Choroid plexus epithelial cell (primary cell): Measurements from ENCODE around the gene ATP6V1F.

Experiments
- DNase-seq: peaks from one replicate; pipeline ENCODE4 v3.0.0-alpha.2; 2010; ENCODE audit warnings: low read depth
- H3K4me3 ChIP-seq: 2 replicates; pipeline ENCODE4 v1.5.1; 2011; ENCODE audit warnings: low read depth, mild to moderate bottlenecking, control low read depth, low read length, moderate library complexity
- TF ChIP-seq, protein P1 (sequence below): conservative IDR thresholded peaks from 2 replicates; pipeline ENCODE4 v1.5.1; 2011; ENCODE audit warnings: low read depth, mild to moderate bottlenecking, control low read depth, inconsistent platforms, low read length, moderate library complexity

Gene ATP6V1F

DNA sequence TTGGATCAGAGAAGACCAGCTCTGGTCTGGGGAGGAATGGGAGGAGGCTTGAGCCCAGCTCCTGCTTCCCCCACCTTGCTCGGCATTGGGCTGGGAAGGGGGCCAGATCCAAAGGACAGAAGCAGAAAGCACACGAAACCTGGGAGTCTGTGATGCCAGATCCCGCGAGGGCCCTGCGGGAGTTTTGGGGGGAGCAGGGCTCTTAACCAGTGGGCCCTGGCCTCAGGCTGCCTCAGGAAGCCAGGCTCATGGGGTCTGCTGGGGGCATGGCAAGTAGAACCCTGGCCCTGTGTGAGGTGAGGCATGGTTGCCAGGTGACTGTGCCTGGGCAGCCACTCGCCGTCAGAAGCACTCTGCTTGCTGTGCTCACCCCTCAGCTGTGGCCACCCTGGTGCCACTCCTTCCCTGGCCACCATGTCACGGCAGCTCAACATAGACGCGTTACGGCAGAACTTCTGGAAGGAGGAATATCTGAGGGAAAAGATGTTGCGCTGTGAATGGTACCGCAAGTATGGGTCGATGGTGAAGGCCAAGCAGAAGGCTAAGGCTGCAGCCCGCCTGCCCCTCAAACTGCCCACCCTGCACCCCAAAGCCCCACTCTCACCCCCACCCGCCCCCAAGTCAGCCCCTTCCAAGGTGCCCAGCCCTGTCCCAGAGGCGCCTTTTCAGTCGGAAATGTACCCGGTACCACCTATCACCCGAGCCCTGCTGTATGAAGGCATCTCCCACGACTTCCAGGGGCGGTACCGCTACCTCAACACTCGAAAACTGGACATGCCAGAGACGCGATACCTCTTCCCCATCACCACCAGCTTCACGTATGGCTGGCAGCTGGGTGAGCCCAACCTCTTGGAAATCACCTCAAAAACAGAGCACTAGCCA lies 3.6 kb downstream of the ATP6V1F start:
- DNase-seq: no peak
- TF ChIP-seq, protein P1, sequence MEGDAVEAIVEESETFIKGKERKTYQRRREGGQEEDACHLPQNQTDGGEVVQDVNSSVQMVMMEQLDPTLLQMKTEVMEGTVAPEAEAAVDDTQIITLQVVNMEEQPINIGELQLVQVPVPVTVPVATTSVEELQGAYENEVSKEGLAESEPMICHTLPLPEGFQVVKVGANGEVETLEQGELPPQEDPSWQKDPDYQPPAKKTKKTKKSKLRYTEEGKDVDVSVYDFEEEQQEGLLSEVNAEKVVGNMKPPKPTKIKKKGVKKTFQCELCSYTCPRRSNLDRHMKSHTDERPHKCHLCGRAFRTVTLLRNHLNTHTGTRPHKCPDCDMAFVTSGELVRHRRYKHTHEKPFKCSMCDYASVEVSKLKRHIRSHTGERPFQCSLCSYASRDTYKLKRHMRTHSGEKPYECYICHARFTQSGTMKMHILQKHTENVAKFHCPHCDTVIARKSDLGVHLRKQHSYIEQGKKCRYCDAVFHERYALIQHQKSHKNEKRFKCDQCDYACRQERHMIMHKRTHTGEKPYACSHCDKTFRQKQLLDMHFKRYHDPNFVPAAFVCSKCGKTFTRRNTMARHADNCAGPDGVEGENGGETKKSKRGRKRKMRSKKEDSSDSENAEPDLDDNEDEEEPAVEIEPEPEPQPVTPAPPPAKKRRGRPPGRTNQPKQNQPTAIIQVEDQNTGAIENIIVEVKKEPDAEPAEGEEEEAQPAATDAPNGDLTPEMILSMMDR: no peak
- H3K4me3 ChIP-seq: no peak overlapping the region

DNA sequence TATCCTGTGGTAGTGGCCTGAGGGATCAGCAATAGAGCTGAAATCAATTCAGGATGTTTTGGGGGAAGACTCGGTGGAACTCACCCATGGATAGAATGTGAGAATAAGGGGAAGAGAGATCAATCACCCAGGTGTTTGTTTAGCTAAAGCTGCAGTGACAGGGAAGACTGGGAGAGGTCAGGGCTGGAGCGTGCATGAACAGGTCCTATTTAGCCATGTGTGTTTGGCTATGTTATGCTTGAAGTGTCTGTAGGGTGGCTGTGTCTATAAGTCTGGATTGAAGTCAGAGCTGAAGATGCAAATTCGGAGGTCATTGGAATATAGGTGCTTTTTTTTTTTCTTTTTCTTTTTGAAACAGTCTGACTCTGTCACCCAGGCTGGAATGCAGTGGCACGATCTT lies 4.6 kb downstream of the ATP6V1F start:
- TF ChIP-seq, protein P1: no peak
- no peak for DNase-seq
- no peak overlapping the region for H3K4me3 ChIP-seq

DNA sequence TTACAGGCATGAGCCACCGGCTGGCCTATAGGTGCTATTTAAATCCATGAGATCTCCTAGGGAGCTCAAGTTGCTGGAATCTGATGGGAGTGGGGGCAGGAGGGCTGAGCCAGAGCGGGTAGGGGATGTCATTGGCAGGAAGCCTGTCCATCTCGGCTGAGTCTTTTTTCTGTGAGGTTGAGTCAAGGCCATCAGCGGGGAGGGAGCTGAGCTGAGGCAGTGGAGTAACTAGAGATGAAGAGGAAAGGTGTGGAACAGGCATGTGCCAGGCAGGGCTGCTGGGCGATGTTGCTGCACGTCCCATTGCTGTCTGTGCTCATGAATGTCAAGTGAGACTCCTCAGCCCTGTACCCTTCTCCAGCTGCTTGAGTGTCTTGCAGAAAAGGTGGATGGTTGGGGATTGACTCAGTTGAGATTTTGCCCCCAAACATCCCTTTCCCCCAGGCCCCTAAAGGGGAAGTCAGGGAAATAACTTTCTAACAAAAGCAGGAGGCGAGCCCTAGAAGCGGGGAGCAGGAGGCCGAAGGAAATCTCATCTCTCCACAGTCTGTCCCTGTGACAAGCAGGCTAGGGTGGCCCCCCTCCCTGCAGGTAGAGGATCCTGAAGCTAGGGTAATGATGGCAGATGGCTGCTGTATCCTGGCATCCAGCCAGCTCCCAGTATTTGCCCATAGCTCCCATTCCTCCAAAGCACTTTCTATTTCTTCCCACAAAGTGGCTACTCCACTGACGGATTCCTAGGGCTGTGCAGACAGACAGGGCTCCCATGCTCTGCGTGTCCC lies 5.4 kb downstream of the ATP6V1F start:
- H3K4me3 ChIP-seq: no peak overlapping the region
- TF ChIP-seq, protein P1: no peak
- peak; percentile 32 for DNase-seq

DNA sequence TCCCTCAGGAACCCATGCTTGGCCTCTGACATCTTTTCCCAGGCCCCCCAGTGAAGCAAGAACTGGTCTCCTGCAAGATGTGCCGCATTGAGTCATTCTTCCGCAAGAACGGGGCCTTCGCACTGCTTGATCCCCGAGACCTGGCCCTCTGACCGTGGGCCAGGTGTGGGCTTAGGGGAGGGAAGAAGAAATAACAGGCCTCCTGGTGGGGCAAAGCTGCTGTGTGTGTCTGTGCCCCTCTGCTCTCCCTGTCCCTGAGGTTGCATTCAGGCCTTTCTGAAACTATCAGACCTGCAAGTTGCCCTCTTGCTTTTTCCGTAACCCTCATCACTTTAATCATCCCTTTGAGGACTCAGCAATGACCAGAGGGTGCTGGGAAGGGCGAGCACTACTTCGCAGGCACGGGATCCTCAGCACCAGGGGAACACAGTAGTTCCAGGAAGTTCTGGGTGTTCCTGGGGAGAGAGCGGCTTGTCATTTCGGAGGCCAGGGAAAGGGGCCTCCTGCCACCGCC lies 6.0 kb downstream of the ATP6V1F start:
- TF ChIP-seq, protein P1: no peak
- DNase-seq: no peak
- no peak overlapping the region for H3K4me3 ChIP-seq

DNA sequence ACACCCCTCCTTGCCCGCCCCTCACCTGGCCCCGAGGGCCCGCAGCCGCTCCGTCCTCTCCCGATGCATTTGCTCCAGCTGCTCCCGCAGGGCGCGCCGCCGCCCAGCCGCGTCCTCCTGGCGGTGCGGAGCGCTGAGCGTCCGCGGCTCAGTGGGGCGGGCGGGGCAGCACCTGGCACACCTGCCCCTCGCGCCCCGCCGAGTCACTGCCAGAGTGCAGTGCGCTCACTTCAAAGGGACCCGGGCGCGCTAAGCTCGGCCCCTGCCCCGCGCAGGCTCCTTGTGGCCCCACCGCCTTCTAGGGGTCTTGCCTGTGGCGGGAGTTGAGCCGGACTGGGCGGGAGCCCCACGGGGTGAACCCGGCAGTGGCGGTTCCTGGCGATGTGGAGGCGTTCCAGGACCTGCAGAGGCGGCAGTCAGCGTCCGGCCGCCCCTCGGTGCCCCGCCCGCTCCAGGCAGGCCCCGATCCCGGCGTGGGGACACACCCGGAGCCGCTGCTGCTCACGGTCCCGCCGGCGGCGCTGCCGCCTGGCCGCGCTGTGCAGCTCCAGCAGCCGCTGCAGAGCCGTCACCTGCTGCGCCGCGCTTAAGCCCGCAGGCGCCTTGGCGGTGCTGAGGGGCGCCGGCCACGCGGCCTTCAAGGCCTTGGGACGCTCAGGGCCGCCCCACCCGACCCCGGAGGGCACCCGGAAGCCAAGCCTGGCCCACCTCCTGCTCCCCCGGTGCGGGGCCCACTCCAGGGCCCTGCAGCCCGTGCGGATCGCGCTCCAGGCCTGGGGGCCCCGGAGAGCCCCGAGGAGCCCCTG lies 6.7 kb downstream of the ATP6V1F start:
- H3K4me3 ChIP-seq: peak overlapping the region; percentile 44
- peak; percentile 37 for DNase-seq
- TF ChIP-seq, protein P1: no peak

DNA sequence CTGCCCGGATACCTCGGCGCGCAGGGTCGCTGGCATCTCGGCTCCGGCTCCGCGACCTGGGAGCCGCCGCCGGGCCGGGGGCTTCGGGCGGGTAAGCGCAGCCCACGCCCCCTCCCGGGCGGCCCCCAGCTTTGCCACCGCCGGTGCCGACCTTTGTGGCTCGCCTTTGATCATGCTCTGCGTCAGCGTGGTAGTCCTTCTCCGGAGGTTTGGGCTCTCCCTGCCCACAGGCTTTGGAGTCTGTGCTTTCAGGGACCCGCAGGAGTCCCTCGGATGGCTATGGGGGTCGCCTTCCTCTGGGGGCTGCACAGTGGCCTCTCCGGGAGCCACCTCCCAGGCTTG lies 7.3 kb downstream of the ATP6V1F start:
- no peak for DNase-seq
- no peak overlapping the region for H3K4me3 ChIP-seq
- TF ChIP-seq, protein P1: no peak
